Stimulated activated CD4-positive, alpha-beta T cell treated with anti-CD3 and anti-CD28 coated beads, Interleukin-15, amount 100 ng/mL, for 1 hour (primary cell): Measurements from ENCODE around the gene PIP5K1B.
"Not testable (repeated sequence)": the region's sequence is repeated elsewhere in the genome, so short reads cannot be mapped to it uniquely, and the experiment has no call there.

Experiments
- DNase-seq, 2 donors: peaks; one replicate each; pipeline ENCODE4 v3.0.0-alpha.2; 2020; ENCODE audit warnings: low read depth in 1 of 2, low spot score in 1 of 2

PIP5K1B gene

DNA sequence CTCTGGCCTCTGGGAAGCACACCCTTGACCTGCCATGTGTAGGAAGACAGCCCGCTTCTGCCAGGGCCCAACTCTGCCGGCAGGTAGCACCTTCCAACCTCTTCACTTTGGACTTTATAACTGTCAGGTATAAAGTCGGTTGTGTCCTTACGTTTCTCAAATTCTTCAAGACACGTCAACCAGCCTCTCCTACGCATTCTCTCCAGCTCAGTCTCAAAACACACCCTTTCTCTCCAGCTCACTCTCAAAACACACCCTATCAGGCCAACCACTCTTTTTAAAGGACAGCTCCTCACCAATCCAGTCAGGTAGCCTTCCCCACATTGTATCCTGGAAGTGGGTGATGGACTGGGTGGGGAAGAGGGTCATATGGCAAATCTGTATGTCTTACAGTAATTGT is 344.1 kb downstream of the PIP5K1B start:
- DNase-seq, result no peak

DNA sequence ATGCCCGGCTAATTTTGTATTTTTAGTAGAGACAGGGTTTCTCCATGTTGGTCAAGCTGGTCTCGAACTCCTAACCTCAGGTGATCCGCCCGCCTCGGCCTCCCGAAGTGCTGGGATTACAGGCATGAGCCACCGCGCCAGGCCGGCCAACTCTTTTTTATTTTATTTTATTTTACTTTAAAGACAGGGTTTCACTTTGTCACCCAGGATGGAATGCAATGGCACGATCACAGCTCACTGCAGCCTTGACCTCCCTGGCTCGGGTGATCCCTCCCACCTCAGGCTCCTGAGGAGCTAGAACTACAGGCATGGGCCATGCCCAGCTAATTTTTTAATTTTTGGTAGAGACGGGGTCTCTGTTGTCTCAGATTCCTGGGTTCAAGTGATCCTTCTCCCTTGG is 345.9 kb downstream of the PIP5K1B start:
- not testable (repeated sequence) for DNase-seq

DNA sequence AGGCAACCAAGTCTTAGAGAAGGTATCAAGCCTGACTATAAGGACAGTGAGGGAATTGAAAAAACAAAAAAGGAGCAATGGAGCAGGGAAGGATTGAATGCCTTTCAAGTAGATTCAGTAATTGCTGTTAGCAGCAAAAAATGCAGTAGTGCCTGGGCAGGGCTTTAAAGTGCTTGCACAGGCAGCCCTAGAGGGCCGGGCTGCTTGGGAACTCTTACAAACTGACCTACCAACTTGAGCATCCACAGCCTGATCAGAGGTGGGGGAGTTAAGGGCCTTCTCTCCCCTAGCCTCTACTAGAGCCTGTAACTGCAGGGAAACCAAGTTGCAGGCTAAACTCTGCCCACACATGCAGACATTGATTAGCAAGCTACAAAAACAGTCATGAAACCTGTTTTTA is 349.9 kb downstream of the PIP5K1B start:
- no peak for DNase-seq

DNA sequence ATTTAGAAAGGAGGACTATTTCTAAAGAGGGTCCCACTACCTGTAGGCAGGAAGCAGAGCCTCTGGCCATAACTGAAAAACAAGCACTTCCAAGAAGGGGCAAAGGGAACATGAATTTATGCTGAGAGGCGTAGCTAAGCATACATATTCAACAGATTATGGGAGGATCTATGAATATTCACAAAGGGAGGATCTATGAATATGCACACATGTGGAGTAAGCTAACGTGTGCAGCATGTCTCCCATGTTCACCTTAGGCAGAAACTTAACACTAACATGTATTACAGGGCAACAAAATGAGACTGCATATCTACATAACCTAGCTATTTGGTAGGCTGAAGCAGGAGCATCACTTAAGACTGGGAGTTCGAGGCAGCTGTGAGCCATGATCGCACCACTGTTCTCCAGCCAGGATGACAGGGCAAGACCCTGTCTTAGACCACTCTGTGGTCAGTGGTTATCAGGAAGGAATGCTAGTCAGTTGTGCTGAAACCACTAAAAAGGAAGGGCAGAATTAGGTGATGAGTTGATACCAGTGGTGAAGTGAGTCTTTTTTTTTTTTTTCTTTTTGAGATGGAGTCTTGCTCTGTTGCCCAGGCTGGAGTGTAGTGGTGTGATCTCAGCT is 351.3 kb downstream of the PIP5K1B start:
- no peak for DNase-seq

DNA sequence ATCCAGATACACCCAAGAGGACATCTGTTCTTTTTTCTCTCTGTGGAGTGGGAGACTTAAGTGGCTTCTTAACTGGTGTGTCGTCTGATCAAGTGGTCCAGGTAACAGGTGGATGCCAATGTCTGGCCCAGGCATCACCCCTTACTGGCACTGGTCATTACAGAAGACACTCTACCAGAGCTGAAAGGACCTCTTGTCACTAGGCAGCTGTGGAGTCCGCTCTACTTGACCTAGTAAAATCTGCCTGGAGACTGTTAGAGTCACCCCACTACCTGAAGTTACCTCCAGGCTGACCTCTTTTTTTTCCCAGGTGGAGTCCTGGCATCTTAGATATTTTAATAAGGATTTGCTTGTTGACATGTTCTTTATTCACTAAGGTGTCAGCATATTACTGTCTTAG is 353.1 kb downstream of the PIP5K1B start:
- no peak for DNase-seq
